Transverse colon (tissue), 4 donors: Measurements from ENCODE around the gene MPHOSPH9. TPM values are rescaled to one million over a fixed set of nuclear protein-coding genes. Genes with fewer than 3 reads are reported as not detected.
A peak's percentile ranks its signal among the peaks of the same experiment; 100 is the strongest.

ENCODE experiments used
- DNase-seq: peaks from one replicate; pipeline ENCODE4 v3.0.0-alpha.2; 2019
- H3K27ac ChIP-seq, 4 donors: fragments of 200-600 bp; sonication (generic); 2 replicates each; pipeline ENCODE4 v1.5.1; 2016 to 2018; ENCODE audit warnings: inconsistent platforms in 4 of 4
- H3K27me3 ChIP-seq: fragments of 200-600 bp; sonication (generic); 2 replicates; pipeline ENCODE4 v1.5.1; 2017; ENCODE audit warnings: inconsistent platforms
- H3K36me3 ChIP-seq, 4 donors: fragments of 200-600 bp; sonication (generic); 2 replicates each; pipeline ENCODE4 v1.5.1; 2017 to 2019; ENCODE audit warnings: inconsistent platforms in 4 of 4
- H3K4me1 ChIP-seq, 4 donors: fragments of 200-600 bp; sonication (generic); 2 replicates each; pipeline ENCODE4 v1.5.1; 2017 to 2020; ENCODE audit warnings: inconsistent platforms in 4 of 4
- H3K4me3 ChIP-seq, 4 donors: fragments of 200-600 bp; sonication (generic); 1 replicate in 1 of 4; 2 replicates in 3 of 4; pipeline versions ENCODE4 v1.5.1 to v1.6.1; 2017 to 2019; ENCODE audit warnings: inconsistent platforms in 4 of 4
- H3K9me3 ChIP-seq, 2 donors: fragments of 200-600 bp; sonication (generic); 2 replicates each; pipeline ENCODE4 v1.5.1; 2017 to 2019; ENCODE audit warnings: inconsistent platforms in 2 of 2
- CTCF ChIP-seq, 5 experiments: fragments of 200-600 bp in 3 of 5; fragments of 450-650 bp in 2 of 5; sonication (generic) in 3 of 5; IDR thresholded peaks; 1 replicate in 2 of 5; 2 replicates in 3 of 5; pipeline ENCODE4 v1.5.1; 2016 to 2017; ENCODE audit warnings: antibody characterized with exemption in 5 of 5, inconsistent platforms in 3 of 5, mild to moderate bottlenecking in 2 of 5, moderate library complexity in 1 of 5
- EP300 ChIP-seq: sonication (generic); formaldehyde crosslinking; IDR thresholded peaks from one replicate; pipeline ENCODE4 v1.6.1; 2017; ENCODE audit warnings: antibody characterized with exemption, low read depth
- POLR2A ChIP-seq: fragments of 450-650 bp; IDR thresholded peaks from one replicate; pipeline ENCODE4 v1.6.1; 2016; ENCODE audit warnings: antibody characterized with exemption, mild to moderate bottlenecking, moderate library complexity
- POLR2AphosphoS5 ChIP-seq, 3 donors: sonication (generic); formaldehyde crosslinking; IDR thresholded peaks; one replicate each; pipeline ENCODE4 v1.6.1; 2016; ENCODE audit warnings: antibody characterized with exemption in 3 of 3
- WGBS, 2 donors: methylation state at CpG; one replicate each; pipeline ENCODE4 v1.1.5; 2018; ENCODE audit warnings: low coverage in 1 of 2; 5-methylcytosine and 5-hydroxymethylcytosine counted together
- in situ Hi-C, 4 donors: fragments of 200-750 bp; cut with MboI; loops; one replicate each; pipeline versions ENCODE4 v1.15.0 to v1.15.1; 2017; ENCODE audit warnings: low sequenced_read_pairs in 3 of 4, low pct_ligation_motif_present in 1 of 4, low pct_unique_long_range_greater_than_20kb in 1 of 4
- intact Hi-C: fragments of 100-400 bp; cut with DNase I; formaldehyde crosslinking; loops from one replicate; pipeline ENCODE4 v1.15.1; 2023; ENCODE audit warnings: low total_unique reads
- total RNA-seq, 4 donors: library from RNA; depleted of rRNA; stranded (reverse); fragments of >200 nt; gene quantifications; one replicate each; pipeline ENCODE4 v1.1.0, GENCODE V29; 2016

Gene MPHOSPH9
- total RNA-seq, 4 donors from 2014 or later = 15.6 to 90.9 (median 40.7) TPM

- intact Hi-C loops (no loop called here), in situ Hi-C loops (no loop called here)
- peak; percentile 59 for DNase-seq
- no peak for TF ChIP-seq CTCF (IDR thresholded peaks at IDR 0.05)
- peak; percentile 80 for TF ChIP-seq EP300
- TF ChIP-seq POLR2AphosphoS5 (IDR thresholded peaks at IDR 0.05) = peak in 2 of 3 donors; percentile 52 to 62
- peak; percentile 44 for TF ChIP-seq POLR2A
- Histone ChIP-seq H3K4me1 (peaks cover 20 to 40% (median 30%) of the 10 kb centered on the region in 4 donors), H3K9me3 (no peaks in the 10 kb centered on the region), H3K27me3 (no peaks in the 10 kb centered on the region), H3K27ac (peak overlapping the region; percentile 70 to 83 (median 81)), H3K4me3 (no peak overlapping the region), H3K36me3 (no peaks in the 10 kb centered on the region)
- WGBS, 2 donors = 20 to 82% methylated on average over 2 to 10 of the region's 12 CpGs
Observed at GRCh38 chr12:123131879-123132402, 101.0 kb downstream of the MPHOSPH9 start.

- H3K9me3 ChIP-seq = no peaks in the 10 kb centered on the region
- intact Hi-C loops (no loop called here), in situ Hi-C loops (no loop called here)
- TF ChIP-seq CTCF (IDR thresholded peaks at IDR 0.05) = no peak
- TF ChIP-seq POLR2A = no peak
- no peak for TF ChIP-seq POLR2AphosphoS5 (IDR thresholded peaks at IDR 0.05)
- TF ChIP-seq EP300 = no peak
- no peaks in the 10 kb centered on the region for H3K27me3 ChIP-seq
- H3K27ac ChIP-seq = peak overlapping the region; percentile 70 to 83 (median 81)
- DNase-seq = peak; percentile 57
- H3K4me1 ChIP-seq = peaks cover 21 to 40% (median 30%) of the 10 kb centered on the region in 4 donors
- no peaks in the 10 kb centered on the region for H3K36me3 ChIP-seq
- WGBS, 2 donors = 85% methylated on average over 4 of the region's 4 CpGs; no CpG with 5 or more reads in 1 of the 2 donors
- no peak overlapping the region for H3K4me3 ChIP-seq
Observed at GRCh38 chr12:123131291-123131832, 101.6 kb downstream of the MPHOSPH9 start.

GRCh38 chr12:123129621-123130020 is 103.3 kb downstream of the MPHOSPH9 start:
- peaks cover 24 to 42% (median 32%) of the 10 kb centered on the region in 4 donors for H3K4me1 ChIP-seq

GRCh38 chr12:123127182-123127495 is 105.8 kb downstream of the MPHOSPH9 start:
- H3K36me3 ChIP-seq = no peaks in the 10 kb centered on the region
- TF ChIP-seq EP300 (no peak), POLR2AphosphoS5 (IDR thresholded peaks at IDR 0.05) (no peak), CTCF (IDR thresholded peaks at IDR 0.05) (no peak), POLR2A (no peak)
- intact Hi-C loops = no loop called here
- H3K9me3 ChIP-seq = no peaks in the 10 kb centered on the region
- no peak for DNase-seq
- H3K4me1 ChIP-seq = peaks cover 19 to 31% (median 24%) of the 10 kb centered on the region in 4 donors
- H3K27me3 ChIP-seq = no peaks in the 10 kb centered on the region
- WGBS, 2 donors = 72 to 88% methylated on average over 2 to 6 of the region's 6 CpGs
- no peak overlapping the region for H3K4me3 ChIP-seq
- in situ Hi-C loops = no loop called here
- peak overlapping the region; percentile 46 to 70 (median 50) for H3K27ac ChIP-seq

More at GRCh38 chr12:123129621-123130020, 103.3 kb downstream of the MPHOSPH9 start:
- TF ChIP-seq POLR2A (no peak), POLR2AphosphoS5 (IDR thresholded peaks at IDR 0.05) (no peak), EP300 (no peak), CTCF (IDR thresholded peaks at IDR 0.05) (no peak)
- in situ Hi-C loops (no loop called here), intact Hi-C loops (no loop called here)
- no peak for DNase-seq
- Histone ChIP-seq H3K27me3 (no peaks in the 10 kb centered on the region), H3K4me3 (no peak overlapping the region), H3K36me3 (no peaks in the 10 kb centered on the region), H3K9me3 (no peaks in the 10 kb centered on the region), H3K27ac (peak overlapping the region in 2 of 4 donors; percentile 81 to 83)
- WGBS, 2 donors = 79 to 86% methylated on average over 4 of the region's 4 CpGs
